Esophagus muscularis mucosa (tissue), 4 donors: ENCODE results near the gene TMPRSS9. TPM values are rescaled to one million over a fixed set of nuclear protein-coding genes. Genes with fewer than 3 reads are reported as not detected.

Experiments
- DNase-seq: peaks from one replicate; pipeline ENCODE4 v3.0.0-alpha.2; 2017; ENCODE audit errors: extremely low spot score
- H3K27ac ChIP-seq, 4 donors: fragments of 200-600 bp; sonication (generic); replicated peaks in 1 of 4; 1 replicate in 3 of 4; 2 replicates in 1 of 4; pipeline ENCODE4 v1.5.1; 2016 to 2019; ENCODE audit warnings: mild to moderate bottlenecking in 1 of 4
- H3K27me3 ChIP-seq, 4 donors: fragments of 200-600 bp; sonication (generic); one replicate each; pipeline versions ENCODE4 v1.5.1 to v1.6.0; 2016 to 2019
- H3K36me3 ChIP-seq, 4 donors: fragments of 200-600 bp; sonication (generic); one replicate each; pipeline ENCODE4 v1.5.1; 2016 to 2019
- H3K4me1 ChIP-seq, 4 donors: fragments of 200-600 bp; sonication (generic); one replicate each; pipeline ENCODE4 v1.5.1; 2016 to 2019
- H3K4me3 ChIP-seq, 4 donors: fragments of 200-600 bp; sonication (generic); 1 replicate in 2 of 4; 2 replicates in 2 of 4; pipeline ENCODE4 v1.5.1; 2016 to 2019; ENCODE audit warnings: mild to moderate bottlenecking in 4 of 4, moderate library complexity in 1 of 4
- H3K9me3 ChIP-seq, 4 donors: fragments of 200-600 bp; sonication (generic); 1 replicate in 3 of 4; 2 replicates in 1 of 4; pipeline ENCODE4 v1.5.1; 2016 to 2019
- EP300 ChIP-seq: sonication (generic); formaldehyde crosslinking; IDR thresholded peaks from one replicate; pipeline ENCODE4 v1.6.1; 2017; ENCODE audit warnings: antibody characterized with exemption
- POLR2A ChIP-seq: fragments of 450-650 bp; IDR thresholded peaks from one replicate; pipeline ENCODE4 v1.6.1; 2017; ENCODE audit warnings: antibody characterized with exemption, moderate library complexity, mild to moderate bottlenecking, low read depth
- POLR2AphosphoS5 ChIP-seq, 2 donors: sonication (generic); formaldehyde crosslinking; IDR thresholded peaks; one replicate each; pipeline ENCODE4 v1.6.1; 2017; ENCODE audit warnings: antibody characterized with exemption in 2 of 2
- WGBS: methylation state at CpG from one replicate; pipeline ENCODE4 v1.1.5; 2018; 5-methylcytosine and 5-hydroxymethylcytosine counted together
- intact Hi-C: fragments of 100-400 bp; cut with DNase I; formaldehyde crosslinking; loops from one replicate; pipeline ENCODE4 v1.15.1; 2023
- total RNA-seq, 4 donors: library from RNA; depleted of rRNA; stranded (reverse); fragments of >200 nt; gene quantifications; one replicate each; pipeline versions ENCODE4 v1.1.0 to v1.2.1, GENCODE V29; 2016
- TF ChIP-seq, protein P1 (sequence below), 3 experiments: fragments of 200-600 bp in 2 of 3; fragments of 450-650 bp in 1 of 3; sonication (generic) in 2 of 3; IDR thresholded peaks; one replicate each; pipeline ENCODE4 v1.5.1; 2017 to 2019; ENCODE audit warnings: antibody characterized with exemption in 3 of 3, mild to moderate bottlenecking in 2 of 3, moderate library complexity in 1 of 3

The TMPRSS9 gene
- total RNA-seq, 4 donors from 2014 or later = 0.17 TPM; not detected in 3

GRCh38 chr19:2375353-2376121, 15.5 kb downstream of the TMPRSS9 start:
- Histone ChIP-seq H3K9me3 (peaks cover 0 to 7% (median 5%) of the 10 kb centered on the region in 4 donors), H3K36me3 (no peaks in the 10 kb centered on the region), H3K27me3 (peaks cover 0 to 35% (median under 1%) of the 10 kb centered on the region in 4 donors), H3K27ac (no peak overlapping the region), H3K4me1 (no peaks in the 10 kb centered on the region), H3K4me3 (no peak overlapping the region)
- intact Hi-C loops = no loop called here
- 96% methylated on average over 7 of the region's 7 CpGs for WGBS
- TF ChIP-seq, protein P1, sequence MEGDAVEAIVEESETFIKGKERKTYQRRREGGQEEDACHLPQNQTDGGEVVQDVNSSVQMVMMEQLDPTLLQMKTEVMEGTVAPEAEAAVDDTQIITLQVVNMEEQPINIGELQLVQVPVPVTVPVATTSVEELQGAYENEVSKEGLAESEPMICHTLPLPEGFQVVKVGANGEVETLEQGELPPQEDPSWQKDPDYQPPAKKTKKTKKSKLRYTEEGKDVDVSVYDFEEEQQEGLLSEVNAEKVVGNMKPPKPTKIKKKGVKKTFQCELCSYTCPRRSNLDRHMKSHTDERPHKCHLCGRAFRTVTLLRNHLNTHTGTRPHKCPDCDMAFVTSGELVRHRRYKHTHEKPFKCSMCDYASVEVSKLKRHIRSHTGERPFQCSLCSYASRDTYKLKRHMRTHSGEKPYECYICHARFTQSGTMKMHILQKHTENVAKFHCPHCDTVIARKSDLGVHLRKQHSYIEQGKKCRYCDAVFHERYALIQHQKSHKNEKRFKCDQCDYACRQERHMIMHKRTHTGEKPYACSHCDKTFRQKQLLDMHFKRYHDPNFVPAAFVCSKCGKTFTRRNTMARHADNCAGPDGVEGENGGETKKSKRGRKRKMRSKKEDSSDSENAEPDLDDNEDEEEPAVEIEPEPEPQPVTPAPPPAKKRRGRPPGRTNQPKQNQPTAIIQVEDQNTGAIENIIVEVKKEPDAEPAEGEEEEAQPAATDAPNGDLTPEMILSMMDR (IDR thresholded peaks at IDR 0.05) = no peak
- no peak for TF ChIP-seq POLR2AphosphoS5 (IDR thresholded peaks at IDR 0.05)
- no peak for TF ChIP-seq EP300
- TF ChIP-seq POLR2A = no peak
- no peak for DNase-seq

- Histone ChIP-seq H3K9me3 (peaks cover 0 to 12% (median 9%) of the 10 kb centered on the region in 4 donors), H3K4me3 (no peak overlapping the region), H3K36me3 (no peaks in the 10 kb centered on the region), H3K27me3 (peaks cover 0 to 40% (median 3%) of the 10 kb centered on the region in 4 donors), H3K27ac (no peak overlapping the region), H3K4me1 (no peaks in the 10 kb centered on the region)
- no peak for DNase-seq
- WGBS = 79% methylated on average over 15 of the region's 15 CpGs
- TF ChIP-seq POLR2A (no peak), EP300 (no peak), POLR2AphosphoS5 (IDR thresholded peaks at IDR 0.05) (no peak)
- TF ChIP-seq, protein P1 (IDR thresholded peaks at IDR 0.05) = no peak
- intact Hi-C loops = no loop called here
Observed at GRCh38 chr19:2376784-2377519, 16.9 kb downstream of the TMPRSS9 start.

GRCh38 chr19:2380567-2380966, 20.5 kb downstream of the TMPRSS9 start:
- no peaks in the 10 kb centered on the region for H3K36me3 ChIP-seq
- DNase-seq = no peak
- intact Hi-C loops = no loop called here
- no peak overlapping the region for H3K4me3 ChIP-seq
- TF ChIP-seq EP300 = no peak
- TF ChIP-seq POLR2AphosphoS5 (IDR thresholded peaks at IDR 0.05) = no peak
- TF ChIP-seq, protein P1 (IDR thresholded peaks at IDR 0.05) = no peak
- TF ChIP-seq POLR2A = no peak
- peaks cover 0 to 12% (median 5%) of the 10 kb centered on the region in 4 donors for H3K4me1 ChIP-seq
- WGBS = 78% methylated on average over 2 of the region's 2 CpGs
- no peak overlapping the region for H3K27ac ChIP-seq
- peaks cover 0 to 41% (median 5%) of the 10 kb centered on the region in 4 donors for H3K27me3 ChIP-seq
- H3K9me3 ChIP-seq = peaks cover 0 to 12% (median 9%) of the 10 kb centered on the region in 4 donors

DNA sequence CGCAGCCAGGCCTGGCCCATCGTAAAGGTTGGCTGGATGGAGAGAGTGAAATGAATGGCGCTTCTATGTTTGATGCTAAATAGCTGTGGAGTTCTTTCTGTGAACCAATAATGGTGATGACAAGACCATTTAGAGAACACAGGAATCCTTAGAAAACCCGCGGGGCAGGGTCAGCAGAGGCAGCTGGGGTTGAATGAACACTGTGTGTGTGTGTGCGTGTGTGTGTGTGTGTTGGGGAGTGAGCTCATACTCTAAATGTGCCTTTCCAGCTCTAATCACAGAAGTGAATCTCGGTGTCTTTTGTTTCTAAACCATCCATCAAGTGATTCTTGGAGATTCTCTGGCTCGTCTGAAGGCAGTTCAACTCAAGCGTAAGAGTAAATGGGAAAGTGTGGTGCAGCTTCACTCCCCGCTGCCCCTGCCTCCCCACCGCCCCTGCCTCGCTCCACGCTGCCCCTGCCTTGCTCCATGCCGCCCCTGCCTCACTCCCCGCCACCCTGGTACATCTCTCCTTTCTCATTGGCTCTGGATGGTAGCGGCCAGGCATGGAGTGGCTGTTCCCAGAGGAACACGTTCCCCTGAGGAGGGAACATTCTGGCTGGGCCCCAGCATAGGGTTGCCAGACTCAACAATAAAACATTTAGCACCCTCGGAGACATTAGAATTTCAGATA, 21.2 kb downstream of the TMPRSS9 start:
- Histone ChIP-seq H3K36me3 (no peaks in the 10 kb centered on the region), H3K9me3 (peaks cover 0 to 12% (median 9%) of the 10 kb centered on the region in 4 donors), H3K4me1 (peaks cover 0 to 12% (median 5%) of the 10 kb centered on the region in 4 donors), H3K4me3 (no peak overlapping the region), H3K27me3 (peaks cover 0 to 42% (median 6%) of the 10 kb centered on the region in 4 donors), H3K27ac (peak overlapping the region in 2 of 4 donors; percentile 43 to 48)
- DNase-seq = no peak
- WGBS = 62% methylated on average over 18 of the region's 18 CpGs
- TF ChIP-seq POLR2AphosphoS5 (IDR thresholded peaks at IDR 0.05) = no peak
- TF ChIP-seq EP300 = no peak
- no peak for TF ChIP-seq POLR2A
- TF ChIP-seq, protein P1 (IDR thresholded peaks at IDR 0.05) = no peak
- intact Hi-C loops = no loop called here
